Measurements from ENCODE around the gene EIF4A3.

The EIF4A3 gene

GRCh38 chr17:80189611-80190010, 42.7 kb upstream of the EIF4A3 start:
- TF ChIP-seq, protein P1, sequence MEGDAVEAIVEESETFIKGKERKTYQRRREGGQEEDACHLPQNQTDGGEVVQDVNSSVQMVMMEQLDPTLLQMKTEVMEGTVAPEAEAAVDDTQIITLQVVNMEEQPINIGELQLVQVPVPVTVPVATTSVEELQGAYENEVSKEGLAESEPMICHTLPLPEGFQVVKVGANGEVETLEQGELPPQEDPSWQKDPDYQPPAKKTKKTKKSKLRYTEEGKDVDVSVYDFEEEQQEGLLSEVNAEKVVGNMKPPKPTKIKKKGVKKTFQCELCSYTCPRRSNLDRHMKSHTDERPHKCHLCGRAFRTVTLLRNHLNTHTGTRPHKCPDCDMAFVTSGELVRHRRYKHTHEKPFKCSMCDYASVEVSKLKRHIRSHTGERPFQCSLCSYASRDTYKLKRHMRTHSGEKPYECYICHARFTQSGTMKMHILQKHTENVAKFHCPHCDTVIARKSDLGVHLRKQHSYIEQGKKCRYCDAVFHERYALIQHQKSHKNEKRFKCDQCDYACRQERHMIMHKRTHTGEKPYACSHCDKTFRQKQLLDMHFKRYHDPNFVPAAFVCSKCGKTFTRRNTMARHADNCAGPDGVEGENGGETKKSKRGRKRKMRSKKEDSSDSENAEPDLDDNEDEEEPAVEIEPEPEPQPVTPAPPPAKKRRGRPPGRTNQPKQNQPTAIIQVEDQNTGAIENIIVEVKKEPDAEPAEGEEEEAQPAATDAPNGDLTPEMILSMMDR (IDR thresholded peaks at IDR 0.05), result no peak

DNA sequence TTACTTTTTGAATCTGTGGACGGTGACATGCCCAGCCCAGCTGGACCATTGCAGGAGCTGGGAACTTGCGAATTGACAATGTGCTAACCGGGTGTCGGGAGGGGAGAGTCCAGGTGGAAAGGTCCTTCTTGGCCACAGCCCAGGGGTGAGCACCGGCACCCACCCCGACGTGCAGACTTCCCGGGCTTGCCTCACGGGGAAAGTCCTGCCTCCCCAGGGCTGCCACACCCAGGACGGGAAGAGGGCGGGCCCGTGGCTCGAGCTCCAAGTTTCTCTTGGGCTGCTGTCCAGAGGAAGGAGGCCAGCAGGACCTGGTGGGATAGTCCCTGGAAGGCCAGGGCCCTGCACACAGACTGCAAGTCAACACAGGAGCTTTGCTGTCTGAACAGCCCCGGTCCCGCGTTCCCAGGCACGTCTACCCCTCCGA, 40.6 kb upstream of the EIF4A3 start:
- TF ChIP-seq, protein P1 (IDR thresholded peaks at IDR 0.05), result no peak

GRCh38 chr17:80187090-80187489, 40.2 kb upstream of the EIF4A3 start:
- TF ChIP-seq, protein P1 (IDR thresholded peaks at IDR 0.05), result no peak

DNA sequence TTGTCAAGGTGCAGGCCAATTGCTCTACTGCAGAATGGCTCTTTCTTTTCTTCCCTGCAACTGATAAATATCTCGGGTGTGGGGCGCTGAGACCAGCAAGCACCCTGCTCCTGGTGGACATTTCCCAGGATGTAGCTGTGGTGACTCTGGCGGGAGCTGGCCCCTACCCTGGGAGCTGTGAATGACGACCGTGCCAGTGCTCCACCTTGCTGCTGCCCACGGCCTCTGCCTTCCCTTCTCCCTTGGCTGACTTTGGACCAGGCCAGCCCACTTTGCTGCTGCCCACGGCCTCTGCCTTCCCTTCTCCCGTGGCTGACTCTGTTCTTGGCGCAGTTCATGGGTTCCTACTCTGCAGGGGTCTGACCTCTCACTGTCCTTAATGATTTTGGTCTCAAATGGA, 39.0 kb upstream of the EIF4A3 start:
- TF ChIP-seq, protein P1 (IDR thresholded peaks at IDR 0.05), result no peak

- TF ChIP-seq, protein P1 (IDR thresholded peaks at IDR 0.05), result no peak
Observed at GRCh38 chr17:80184423-80184714, 37.4 kb upstream of the EIF4A3 start.

- TF ChIP-seq, protein P1 (IDR thresholded peaks at IDR 0.05), result no peak
Observed at GRCh38 chr17:80183581-80184422, 36.9 kb upstream of the EIF4A3 start.

- TF ChIP-seq, protein P1 (IDR thresholded peaks at IDR 0.05), result no peak
Observed at GRCh38 chr17:80182845-80183223, 35.9 kb upstream of the EIF4A3 start.

Data from LNCAP (cell line).